Endothelial cell of umbilical vein (primary cell): ENCODE results near the gene SORCS2. TPM values are rescaled to one million over a fixed set of nuclear protein-coding genes. Genes with fewer than 3 reads are reported as not detected.

Experiments used
- BruUV-seq: library from RNA; stranded (reverse); fragments of 400-500 nt; replicated peaks from 2 replicates; lab custom pipeline; 2021; lab: Mats Ljungman, UMichigan
- CTCF ChIA-PET: fragments of 300-600, 350-600 bp; sonication (Branson Sonifier 250); formaldehyde crosslinking; loops from one replicate; lab custom pipeline; 2021; ENCODE audit warnings: antibody characterized with exemption, inconsistent platforms; lab: Charles Lee
- POLR2A ChIA-PET: fragments of 300-600, 350-600 bp; sonication (Branson Sonifier 250); formaldehyde crosslinking; loops from one replicate; lab custom pipeline; 2021; ENCODE audit warnings: antibody characterized with exemption, inconsistent platforms; lab: Charles Lee
- DNase-seq: peaks from one replicate; pipeline ENCODE4 v3.0.0-alpha.2; 2011; ENCODE audit warnings: low read depth, low spot score
- FAIRE-seq: peaks from 2 replicates; lab custom pipeline; 2011; peaks lifted over from hg19 to GRCh38; lab: Jason Lieb, UNC
- H2AFZ ChIP-seq: 2 replicates; pipeline ENCODE4 v1.6.0; 2012; ENCODE audit warnings: low read depth, low read length, control low read depth, inconsistent platforms
- H3K27ac ChIP-seq: 2 replicates; pipeline ENCODE4 v1.5.1; 2011; ENCODE audit warnings: low read depth, mild to moderate bottlenecking, control low read depth, low read length, moderate library complexity; ENCODE audit not compliant: insufficient read depth
- H3K27me3 ChIP-seq, 2 experiments: 2 replicates each; pipeline versions ENCODE4 v1.6.0 to v1.6.1; 2011; ENCODE audit warnings: low read length in 2 of 2, mixed read lengths in 1 of 2; ENCODE audit not compliant: control insufficient read depth in 2 of 2, insufficient read depth in 2 of 2
- H3K36me3 ChIP-seq, 2 experiments: 2 replicates in 1 of 2; 3 replicates in 1 of 2; pipeline ENCODE4 v1.5.1; 2011; ENCODE audit warnings: low read length in 2 of 2, mild to moderate bottlenecking in 1 of 2, moderate library complexity in 1 of 2; ENCODE audit not compliant: control insufficient read depth in 2 of 2, insufficient read depth in 2 of 2; ENCODE audit errors: extremely low read depth in 1 of 2
- H3K4me1 ChIP-seq: 3 replicates; pipeline ENCODE4 v1.5.1; 2011; ENCODE audit warnings: mild to moderate bottlenecking, low read length; ENCODE audit not compliant: control insufficient read depth, insufficient read depth; ENCODE audit errors: extremely low read depth
- H3K4me2 ChIP-seq: 2 replicates; pipeline ENCODE4 v1.6.1; 2011; ENCODE audit warnings: low read length, control low read depth, mixed read lengths; ENCODE audit not compliant: insufficient read depth
- H3K4me3 ChIP-seq, 3 experiments: fragments of 200-600 bp in 1 of 3; sonication (generic), shearing (Covaris generic) in 1 of 3; replicated peaks in 1 of 3; 2 replicates each; pipeline ENCODE4 v1.5.1; 2011 to 2016; ENCODE audit warnings: control low read depth in 3 of 3, low read length in 3 of 3, mild to moderate bottlenecking in 2 of 3, inconsistent platforms in 1 of 3, low read depth in 1 of 3, moderate library complexity in 1 of 3; ENCODE audit not compliant: insufficient read depth in 1 of 3
- H3K79me2 ChIP-seq: 2 replicates; pipeline ENCODE4 v1.6.0; 2012; ENCODE audit warnings: low read length, inconsistent platforms; ENCODE audit not compliant: control insufficient read depth, insufficient read depth
- H3K9ac ChIP-seq: replicated peaks from 2 replicates; pipeline ENCODE3; 2011; ENCODE audit warnings: low read length, control low read depth; ENCODE audit not compliant: insufficient read depth; ENCODE audit errors: extremely low read depth
- H3K9me1 ChIP-seq: replicated peaks from 3 replicates; pipeline ENCODE4 v1.6.0; 2011; ENCODE audit warnings: mild to moderate bottlenecking, low read length; ENCODE audit not compliant: control insufficient read depth, insufficient read depth; ENCODE audit errors: extremely low read depth
- H3K9me3 ChIP-seq: replicated peaks from 2 replicates; pipeline ENCODE4 v1.5.1; 2012; ENCODE audit warnings: low read length, inconsistent platforms; ENCODE audit not compliant: control insufficient read depth, insufficient read depth
- H4K20me1 ChIP-seq: replicated peaks from 2 replicates; pipeline ENCODE3; 2011; ENCODE audit warnings: mild to moderate bottlenecking, low read length; ENCODE audit not compliant: control insufficient read depth, insufficient read depth; ENCODE audit errors: extremely low read depth
- EZH2 ChIP-seq: IDR thresholded peaks from 2 replicates; pipeline ENCODE4 v1.6.1; 2012; ENCODE audit warnings: borderline replicate concordance, low read depth, mild to moderate bottlenecking, moderate library complexity, low read length, inconsistent platforms; ENCODE audit not compliant: severe bottlenecking
- FOS ChIP-seq: IDR thresholded peaks from 2 replicates; pipeline ENCODE4 v1.6.1; 2011; ENCODE audit warnings: mild to moderate bottlenecking, low read length, moderate library complexity, borderline replicate concordance; ENCODE audit not compliant: insufficient read depth
- GATA2 ChIP-seq: IDR thresholded peaks from 2 replicates; pipeline ENCODE4 v1.7.0; 2011; ENCODE audit warnings: low read depth, mild to moderate bottlenecking, moderate library complexity, mixed read lengths, low read length; ENCODE audit not compliant: insufficient read length, insufficient read depth
- JUN ChIP-seq: IDR thresholded peaks from 2 replicates; pipeline ENCODE4 v1.6.1; 2011; ENCODE audit warnings: borderline replicate concordance, low read depth; ENCODE audit not compliant: insufficient read length, insufficient read depth
- MYC ChIP-seq: IDR thresholded peaks from one replicate; pipeline ENCODE4 v1.6.1; 2011; ENCODE audit warnings: mild to moderate bottlenecking, low read depth, low read length
- POLR2A ChIP-seq: IDR thresholded peaks from 2 replicates; pipeline ENCODE4 v1.6.1; 2012; ENCODE audit warnings: low read depth, mild to moderate bottlenecking, control low read depth, low read length
- POLR2AphosphoS5 ChIP-seq: IDR thresholded peaks from 2 replicates; pipeline ENCODE4 v1.6.1; 2012; ENCODE audit warnings: low read depth, mild to moderate bottlenecking, control low read depth, low read length, moderate library complexity; ENCODE audit not compliant: insufficient read depth
- dilution Hi-C: fragments of 300-500 bp; cut with MboI; formaldehyde crosslinking; loops from one replicate; pipeline ENCODE4 v1.15.0; 2019; ENCODE audit warnings: low sequenced_read_pairs; ENCODE audit not compliant: extremely low pct_ligation_motif_present
- intact Hi-C: fragments of 100-400 bp; cut with micrococcal nuclease; formaldehyde crosslinking; loops from one replicate; pipeline ENCODE4 v1.10.0; 2022
- polyA plus RNA-seq, 4 experiments: library from polyadenylated mRNA; depleted of rRNA in 3 of 4; stranded (reverse) in 3 of 4; unstranded in 1 of 4; fragments of >200 nt; gene quantifications; 2 replicates each; pipeline versions ENCODE4 v1.2.1 to v1.2.3, GENCODE V29; 2011 to 2012; ENCODE audit warnings: missing spikeins in 1 of 4
- total RNA-seq: library from RNA; stranded (reverse); gene quantifications from 2 replicates; pipeline ENCODE4 v1.2.3, GENCODE V29; 2021
- TF ChIP-seq, protein P1 (sequence below), 2 donors: IDR thresholded peaks; 1 replicate in 1 of 2; 2 replicates in 1 of 2; pipeline ENCODE4 v1.5.1; 2011; ENCODE audit warnings: low read length in 2 of 2, mild to moderate bottlenecking in 2 of 2, moderate library complexity in 2 of 2, control low read depth in 1 of 2, inconsistent platforms in 1 of 2, low read depth in 1 of 2; ENCODE audit not compliant: insufficient read depth in 1 of 2; ENCODE audit errors: extremely low read depth in 1 of 2
- TF ChIP-seq, protein P2 (sequence below): IDR thresholded peaks from 2 replicates; pipeline ENCODE4 v1.6.1; 2011; ENCODE audit not compliant: insufficient read depth, insufficient read length

Gene SORCS2
- total and polyA plus RNA-seq, 2 donors (not counting 3 experiments of a cell fraction or from before 2014, with no cell fraction given), result not detected

DNA sequence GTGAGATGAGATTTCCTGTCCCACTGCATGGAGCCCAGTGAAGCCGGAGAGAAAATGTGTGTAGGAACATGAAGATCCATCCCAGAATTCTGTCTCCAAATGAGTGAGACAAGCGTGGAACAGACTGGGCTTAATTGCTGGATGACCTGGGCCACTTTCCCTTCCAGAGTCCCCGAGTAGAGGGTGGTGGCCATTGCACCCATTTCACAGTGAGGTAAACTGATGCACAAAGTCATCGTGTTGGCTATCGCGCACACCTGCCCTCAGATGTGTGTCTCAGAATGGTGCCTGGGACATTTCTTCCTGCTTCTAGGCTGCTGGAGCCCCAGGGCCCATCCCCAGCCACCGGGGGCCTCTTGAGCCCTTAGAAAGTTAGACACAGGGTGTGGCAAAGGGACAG lies 285.4 kb downstream of the SORCS2 start:
- no peaks in the 10 kb centered on the region for H3K79me2 ChIP-seq
- no peaks in the 10 kb centered on the region for H3K36me3 ChIP-seq
- no TSS peak for BruUV-seq
- dilution Hi-C loops, result no loop called here
- no peaks in the 10 kb centered on the region for H3K9me3 ChIP-seq
- H2AFZ ChIP-seq, result no peak overlapping the region
- no peak overlapping the region for H3K4me2 ChIP-seq
- intact Hi-C loops, result no loop called here
- DNase-seq (no peak), FAIRE-seq (no peak)
- no peak overlapping the region for H3K27ac ChIP-seq
- no peak overlapping the region for H3K9ac ChIP-seq
- no peaks in the 10 kb centered on the region for H3K9me1 ChIP-seq
- H4K20me1 ChIP-seq, result no peaks in the 10 kb centered on the region
- no peaks in the 10 kb centered on the region for H3K27me3 ChIP-seq
- ChIA-PET CTCF (no interaction called here), POLR2A (no interaction called here)
- H3K4me3 ChIP-seq, result no peak overlapping the region
- TF ChIP-seq EZH2, result no peak
- no peak for TF ChIP-seq GATA2
- TF ChIP-seq, protein P1, sequence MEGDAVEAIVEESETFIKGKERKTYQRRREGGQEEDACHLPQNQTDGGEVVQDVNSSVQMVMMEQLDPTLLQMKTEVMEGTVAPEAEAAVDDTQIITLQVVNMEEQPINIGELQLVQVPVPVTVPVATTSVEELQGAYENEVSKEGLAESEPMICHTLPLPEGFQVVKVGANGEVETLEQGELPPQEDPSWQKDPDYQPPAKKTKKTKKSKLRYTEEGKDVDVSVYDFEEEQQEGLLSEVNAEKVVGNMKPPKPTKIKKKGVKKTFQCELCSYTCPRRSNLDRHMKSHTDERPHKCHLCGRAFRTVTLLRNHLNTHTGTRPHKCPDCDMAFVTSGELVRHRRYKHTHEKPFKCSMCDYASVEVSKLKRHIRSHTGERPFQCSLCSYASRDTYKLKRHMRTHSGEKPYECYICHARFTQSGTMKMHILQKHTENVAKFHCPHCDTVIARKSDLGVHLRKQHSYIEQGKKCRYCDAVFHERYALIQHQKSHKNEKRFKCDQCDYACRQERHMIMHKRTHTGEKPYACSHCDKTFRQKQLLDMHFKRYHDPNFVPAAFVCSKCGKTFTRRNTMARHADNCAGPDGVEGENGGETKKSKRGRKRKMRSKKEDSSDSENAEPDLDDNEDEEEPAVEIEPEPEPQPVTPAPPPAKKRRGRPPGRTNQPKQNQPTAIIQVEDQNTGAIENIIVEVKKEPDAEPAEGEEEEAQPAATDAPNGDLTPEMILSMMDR (IDR thresholded peaks at IDR 0.05; ENCODE audit: extremely low read depth in 1 of 2, insufficient read depth in 1 of 2, low read depth in 1 of 2, low read length in 2 of 2), result no peak
- TF ChIP-seq MYC, result no peak
- TF ChIP-seq, protein P2, sequence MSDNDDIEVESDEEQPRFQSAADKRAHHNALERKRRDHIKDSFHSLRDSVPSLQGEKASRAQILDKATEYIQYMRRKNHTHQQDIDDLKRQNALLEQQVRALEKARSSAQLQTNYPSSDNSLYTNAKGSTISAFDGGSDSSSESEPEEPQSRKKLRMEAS, result no peak
- no peak for TF ChIP-seq JUN
- TF ChIP-seq FOS, result no peak
- no peak for TF ChIP-seq POLR2AphosphoS5
- no peak for TF ChIP-seq POLR2A
- no peaks in the 10 kb centered on the region for H3K4me1 ChIP-seq
